Measurements from ENCODE around the gene VTI1A.

Gene VTI1A

GRCh38 chr10:112816033-112816430 lies 369.0 kb downstream of the VTI1A start:
- no peak for DNase-seq

- DNase-seq: no peak
Observed at GRCh38 chr10:112816891-112817290, 369.9 kb downstream of the VTI1A start.

- DNase-seq: no peak
Observed at GRCh38 chr10:112817981-112818777, 371.2 kb downstream of the VTI1A start.

- no peak for DNase-seq
Observed at GRCh38 chr10:112819231-112819630, 372.2 kb downstream of the VTI1A start.

GRCh38 chr10:112820320-112820719 lies 373.3 kb downstream of the VTI1A start:
- no peak for DNase-seq

GRCh38 chr10:112821038-112821437 lies 374.0 kb downstream of the VTI1A start:
- DNase-seq: no peak

- DNase-seq: no peak
Observed at GRCh38 chr10:112821663-112822062, 374.6 kb downstream of the VTI1A start.

GRCh38 chr10:112823007-112823406 lies 376.0 kb downstream of the VTI1A start:
- no peak for DNase-seq

GRCh38 chr10:112823604-112824003 lies 376.6 kb downstream of the VTI1A start:
- no peak for DNase-seq

- DNase-seq: no peak
Observed at GRCh38 chr10:112826018-112826697, 379.1 kb downstream of the VTI1A start.

- no peak for DNase-seq
Observed at GRCh38 chr10:112827086-112827485, 380.1 kb downstream of the VTI1A start.

- DNase-seq: no peak
Observed at GRCh38 chr10:112827951-112828350, 380.9 kb downstream of the VTI1A start.

GRCh38 chr10:112831859-112832258 lies 384.8 kb downstream of the VTI1A start:
- DNase-seq: no peak

- DNase-seq: no peak
Observed at GRCh38 chr10:112832361-112832878, 385.4 kb downstream of the VTI1A start.

- DNase-seq: no peak
Observed at GRCh38 chr10:112832959-112833358, 385.9 kb downstream of the VTI1A start.

- DNase-seq: no peak
Observed at GRCh38 chr10:112834751-112835181, 387.8 kb downstream of the VTI1A start.

- DNase-seq: no peak
Observed at GRCh38 chr10:112835217-112835715, 388.3 kb downstream of the VTI1A start.

- DNase-seq: no peak
Observed at GRCh38 chr10:112835944-112836451, 389.0 kb downstream of the VTI1A start.

- DNase-seq: no peak
Observed at GRCh38 chr10:112838784-112839481, 391.9 kb downstream of the VTI1A start.

- DNase-seq: no peak
Observed at GRCh38 chr10:112839928-112840654, 393.1 kb downstream of the VTI1A start.

GRCh38 chr10:112841549-112841948 lies 394.5 kb downstream of the VTI1A start:
- DNase-seq: no peak

GRCh38 chr10:112842832-112843360 lies 395.9 kb downstream of the VTI1A start:
- no peak for DNase-seq
